Measurements from ENCODE around the gene MAML1.

The MAML1 gene

GRCh38 chr5:179824745-179825112, 92.1 kb downstream of the MAML1 start:
- DNase-seq, result no peak

GRCh38 chr5:179825655-179826182, 93.1 kb downstream of the MAML1 start:
- DNase-seq, result no peak
